GM18519 (cell line): ENCODE results near the gene HDGFL1.

Experiments used
- ATAC-seq: cut with Tn5 transposase; IDR thresholded peaks from one replicate; pipeline ENCODE4 v1.9.1; 2021; ENCODE audit warnings: mild to moderate bottlenecking, moderate library complexity; ENCODE audit not compliant: unreplicated experiment, low FRiP score

Gene HDGFL1

DNA sequence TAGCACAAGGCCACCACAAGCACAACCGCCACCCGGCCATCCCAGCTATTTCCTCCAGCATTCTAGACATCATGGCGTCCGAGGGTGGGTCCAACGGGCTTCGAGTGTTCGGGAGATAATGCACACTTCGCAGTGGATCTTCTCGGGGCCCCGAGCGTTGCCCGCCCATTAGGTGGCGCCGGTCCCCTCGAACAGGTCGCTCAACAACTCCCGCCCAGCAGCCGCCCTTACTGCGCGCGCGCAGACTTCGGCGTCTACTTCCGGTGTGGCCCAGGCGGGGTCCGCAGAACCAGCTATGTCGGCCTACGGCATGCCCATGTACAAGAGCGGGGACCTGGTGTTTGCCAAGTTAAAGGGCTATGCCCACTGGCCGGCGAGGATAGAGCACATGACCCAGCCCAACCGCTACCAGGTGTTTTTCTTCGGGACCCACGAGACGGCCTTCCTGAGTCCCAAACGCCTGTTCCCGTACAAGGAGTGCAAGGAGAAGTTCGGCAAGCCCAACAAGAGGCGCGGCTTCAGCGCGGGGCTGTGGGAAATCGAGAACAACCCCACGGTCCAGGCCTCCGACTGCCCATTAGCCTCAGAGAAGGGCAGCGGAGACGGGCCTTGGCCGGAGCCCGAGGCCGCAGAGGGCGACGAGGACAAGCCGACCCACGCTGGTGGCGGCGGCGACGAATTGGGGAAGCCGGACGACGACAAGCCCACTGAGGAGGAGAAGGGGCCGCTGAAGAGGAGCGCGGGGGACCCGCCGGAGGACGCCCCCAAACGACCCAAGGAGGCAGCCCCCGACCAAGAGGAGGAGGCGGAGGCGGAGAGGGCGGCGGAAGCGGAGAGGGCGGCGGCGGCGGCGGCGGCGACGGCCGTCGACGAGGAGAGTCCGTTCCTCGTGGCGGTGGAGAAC is at the start of gene HDGFL1:
Gene HDGFL1, plus strand, starts transcription at position 286 of the 904 bp plus-strand sequence. Its CDS starts 10 bp downstream, at position 296.
- no peak for ATAC-seq

DNA sequence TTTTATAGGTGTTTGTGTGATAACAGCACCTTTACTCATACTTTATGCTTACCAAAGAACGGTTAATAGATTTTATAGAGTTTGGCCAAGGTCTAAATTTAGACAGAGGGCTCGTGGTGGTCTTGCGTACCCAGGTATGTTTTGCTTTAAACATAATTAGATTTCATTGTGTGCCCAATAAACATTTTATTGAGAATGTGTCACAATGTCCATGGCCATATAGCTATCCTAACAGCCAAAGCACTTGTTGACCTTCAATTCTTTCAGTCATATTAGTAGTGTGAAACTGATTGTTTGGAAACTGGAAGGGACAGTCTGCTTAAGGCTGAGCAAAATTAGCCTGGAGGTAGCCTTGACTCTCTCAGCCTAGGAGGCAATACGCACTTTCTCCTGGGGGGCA is 48.3 kb upstream of the HDGFL1 start:
- ATAC-seq: no peak

GRCh38 chr6:22526736-22527135 is 42.6 kb upstream of the HDGFL1 start:
- ATAC-seq: no peak

GRCh38 chr6:22529866-22530265 is 39.5 kb upstream of the HDGFL1 start:
- ATAC-seq: no peak

- no peak for ATAC-seq
Measured at GRCh38 chr6:22530506-22530905, 38.9 kb upstream of the HDGFL1 start.

- no peak for ATAC-seq
Measured at GRCh38 chr6:22536122-22536521, 33.2 kb upstream of the HDGFL1 start.

DNA sequence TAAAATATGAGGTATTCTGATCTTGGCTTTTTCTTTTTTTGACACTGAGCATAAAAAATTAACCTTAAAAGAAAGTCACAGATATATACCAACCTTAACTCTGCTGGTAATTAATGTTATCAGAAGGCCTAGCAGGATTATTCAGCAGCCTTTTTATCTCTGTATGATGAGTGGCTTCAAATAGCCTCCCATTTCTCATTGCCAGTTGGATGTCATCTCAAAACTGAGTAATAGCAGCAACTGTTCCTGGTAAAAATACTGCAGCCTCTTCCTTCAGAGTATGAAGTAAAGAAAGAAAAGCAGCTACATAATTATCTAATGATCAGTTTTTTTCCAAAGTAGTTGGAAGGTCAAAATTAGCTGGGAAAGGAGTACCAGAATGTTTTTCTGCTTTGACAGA is 24.9 kb upstream of the HDGFL1 start:
- no peak for ATAC-seq

GRCh38 chr6:22545051-22545450 is 24.3 kb upstream of the HDGFL1 start:
- no peak for ATAC-seq

DNA sequence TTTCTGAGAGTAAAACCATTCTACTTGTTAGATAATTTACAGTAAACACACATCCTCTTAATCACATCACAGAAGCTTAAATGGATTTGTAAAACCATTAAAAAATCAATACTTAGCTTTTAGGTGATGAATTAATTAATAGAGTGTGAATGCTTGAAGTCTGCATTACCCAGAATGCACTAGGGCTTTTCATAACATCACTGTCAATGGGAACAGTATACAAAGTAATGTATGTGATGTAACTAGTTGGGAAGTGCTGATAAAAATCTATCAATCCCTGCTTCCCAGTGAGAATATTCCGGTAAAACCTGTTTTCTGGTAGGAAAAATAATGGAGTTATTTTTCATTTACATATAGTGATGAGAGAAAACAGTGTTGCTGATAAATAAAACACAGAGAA is 23.1 kb upstream of the HDGFL1 start:
- ATAC-seq: no peak

DNA sequence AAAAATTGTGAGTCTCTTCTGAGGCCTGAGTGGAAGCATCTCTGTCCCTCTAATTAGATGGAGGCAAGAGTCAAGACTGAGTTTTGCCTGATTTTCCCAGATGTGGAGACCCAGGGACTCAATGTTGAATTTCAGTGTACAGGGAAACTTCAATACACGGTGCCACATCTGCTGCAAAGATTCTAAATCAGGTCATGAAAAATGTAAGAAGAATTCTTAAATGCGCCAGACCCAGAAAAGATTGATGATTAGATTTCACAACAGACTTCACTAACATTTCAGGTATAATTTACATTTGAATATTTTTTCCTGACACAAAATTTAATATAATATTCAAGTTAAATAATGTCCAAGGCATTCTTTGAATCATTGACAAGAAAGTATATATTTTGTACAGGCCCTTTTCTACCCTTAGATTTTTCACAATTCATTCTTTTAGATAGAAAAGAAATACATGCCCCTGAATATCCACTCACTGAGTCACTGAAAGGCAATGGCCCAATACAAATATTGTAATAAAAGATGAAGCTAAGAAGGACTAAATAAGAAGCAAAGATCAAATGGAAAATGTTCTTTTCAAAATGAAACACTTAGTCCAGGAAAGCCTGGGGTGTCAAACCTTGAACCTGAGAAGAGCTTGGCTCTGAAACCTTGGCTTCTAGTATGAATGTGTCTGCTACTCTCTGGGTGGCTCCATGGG is 18.2 kb upstream of the HDGFL1 start:
- no peak for ATAC-seq

- no peak for ATAC-seq
Measured at GRCh38 chr6:22556266-22556665, 13.1 kb upstream of the HDGFL1 start.

DNA sequence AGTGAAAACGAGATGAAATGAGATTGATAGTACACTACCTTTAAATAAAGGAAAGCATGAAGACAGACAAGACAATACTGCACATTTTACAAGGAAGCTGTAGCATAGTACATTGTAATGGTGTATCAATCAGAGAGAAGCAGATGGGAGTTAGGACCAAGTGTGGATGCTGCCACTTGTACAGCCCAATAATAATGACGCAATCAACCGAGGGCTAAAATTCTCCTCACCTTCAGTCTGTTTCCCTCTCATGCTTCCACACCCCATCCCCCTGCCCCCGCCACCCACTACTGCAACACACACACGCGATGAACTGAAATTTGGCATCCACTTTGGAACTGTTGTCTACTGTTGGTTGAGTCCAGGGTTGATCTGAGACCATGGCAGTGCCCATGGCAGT is 12.4 kb upstream of the HDGFL1 start:
- no peak for ATAC-seq

DNA sequence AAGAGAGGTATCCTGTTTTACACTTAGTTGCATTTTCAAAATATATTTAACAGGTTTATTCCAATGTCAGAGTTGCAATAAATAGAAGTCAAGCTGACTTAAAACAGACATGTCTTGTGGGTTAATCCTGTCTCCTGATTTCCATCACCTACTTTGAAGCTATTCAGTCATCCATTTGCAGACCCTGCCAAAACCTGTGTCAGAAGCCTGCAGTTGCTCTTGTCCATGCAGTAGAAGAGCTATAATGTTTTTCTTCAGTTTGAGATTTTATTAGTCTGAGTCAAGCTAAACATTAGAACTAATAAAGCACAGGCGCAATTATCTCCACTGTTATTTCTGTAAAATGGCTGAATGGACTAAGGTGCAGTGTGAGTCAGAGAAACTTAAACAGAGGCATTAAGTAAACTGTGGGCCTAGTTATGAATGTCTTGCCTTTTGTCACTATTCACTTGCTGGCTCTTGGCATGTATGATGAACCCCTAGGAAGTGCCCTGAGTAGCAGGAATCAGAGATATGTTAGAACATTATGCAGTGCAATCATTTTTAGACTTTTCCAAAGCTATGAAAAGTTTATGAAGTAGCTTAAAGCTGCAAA is 11.0 kb upstream of the HDGFL1 start:
- no peak for ATAC-seq

DNA sequence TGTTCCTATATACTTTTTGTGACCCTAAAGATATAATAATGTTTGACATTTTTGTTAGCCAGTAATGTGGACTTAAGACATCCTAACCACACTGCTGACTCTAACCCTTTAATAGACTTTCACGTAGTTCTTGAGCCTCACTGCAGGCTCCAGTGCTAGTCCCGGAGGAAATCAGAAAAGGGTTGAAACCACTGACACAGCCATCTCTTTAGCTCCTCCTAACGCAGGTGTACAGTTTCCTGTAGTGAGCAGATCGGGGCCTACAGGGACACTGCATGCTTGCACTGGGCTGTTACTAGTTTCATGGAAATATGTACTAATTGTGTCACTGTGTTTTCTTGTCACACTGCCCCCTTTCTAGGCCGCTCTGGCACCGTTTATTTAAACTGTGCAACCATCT is 512 bp upstream of the HDGFL1 start:
- ATAC-seq: no peak

- no peak for ATAC-seq
Measured at GRCh38 chr6:22570185-22570551, 802 bp downstream of the HDGFL1 start.

- no peak for ATAC-seq
Measured at GRCh38 chr6:22575190-22575589, 5.8 kb downstream of the HDGFL1 start.

- no peak for ATAC-seq
Measured at GRCh38 chr6:22579439-22579838, 10.1 kb downstream of the HDGFL1 start.

DNA sequence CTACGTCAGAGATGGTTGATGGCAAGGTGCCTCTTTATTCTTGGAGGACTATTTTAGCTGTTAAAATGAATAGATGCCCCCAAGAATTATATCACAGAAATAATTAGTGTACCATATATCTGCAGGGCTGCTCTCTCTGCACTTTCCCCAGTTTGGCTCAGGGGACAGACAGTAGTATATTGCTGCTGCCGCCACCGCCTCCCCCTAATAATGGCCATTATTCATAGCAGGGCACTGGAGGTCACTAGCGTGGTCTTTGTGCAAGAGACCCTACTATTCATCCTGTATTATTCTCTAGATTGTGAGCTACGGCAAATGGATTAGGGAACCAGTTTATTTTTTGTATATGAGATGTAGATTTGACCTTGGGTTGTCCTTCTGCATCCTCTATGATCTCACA is 11.0 kb downstream of the HDGFL1 start:
- ATAC-seq: no peak

- ATAC-seq: no peak
Measured at GRCh38 chr6:22582417-22583205, 13.2 kb downstream of the HDGFL1 start.

DNA sequence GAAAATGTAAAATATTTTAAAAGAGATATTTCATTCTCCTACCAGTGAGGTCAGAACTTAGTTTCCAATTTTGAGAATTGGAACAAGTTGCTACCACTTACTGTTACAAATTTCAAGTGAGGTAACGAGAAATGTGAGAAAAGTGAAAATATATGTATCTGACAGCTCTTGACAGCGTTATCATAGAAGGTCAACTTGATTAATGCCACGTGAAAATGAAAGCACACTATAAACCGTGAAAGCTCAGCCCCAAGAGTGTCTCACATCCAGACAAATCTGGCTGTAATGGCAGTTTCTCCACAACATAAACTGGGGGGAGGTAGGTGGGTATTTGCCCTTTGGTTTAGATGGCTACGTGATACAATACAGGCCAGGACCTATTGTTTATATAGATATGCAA is 13.9 kb downstream of the HDGFL1 start:
- no peak for ATAC-seq

GRCh38 chr6:22583927-22584326 is 14.6 kb downstream of the HDGFL1 start:
- ATAC-seq: no peak
